Nephron (organoid): ENCODE results near the gene PPP1R13L.
A peak's percentile ranks its signal among the peaks of the same experiment; 100 is the strongest.

Experiments used
- H3K27ac Mint-ChIP-seq, 3 experiments: 2 replicates each; pipeline ENCODE4 v1.8.0; 2020; ENCODE audit warnings: mixed read lengths in 3 of 3, mild to moderate bottlenecking in 2 of 3, moderate library complexity in 1 of 3
- H3K27me3 Mint-ChIP-seq: 2 replicates; pipeline ENCODE4 v1.8.0; 2021; ENCODE audit warnings: low read depth, mild to moderate bottlenecking, moderate library complexity, mixed read lengths
- H3K36me3 Mint-ChIP-seq: 2 replicates; pipeline ENCODE4 v1.8.0; 2020; ENCODE audit warnings: low read depth, mixed read lengths
- H3K4me1 Mint-ChIP-seq: 2 replicates; pipeline ENCODE4 v1.8.0; 2020; ENCODE audit warnings: mixed read lengths
- H3K4me3 Mint-ChIP-seq, 3 experiments: 2 replicates each; pipeline ENCODE4 v1.8.0; 2020; ENCODE audit warnings: mild to moderate bottlenecking in 3 of 3, mixed read lengths in 3 of 3, moderate library complexity in 2 of 3
- H3K9me3 Mint-ChIP-seq: 2 replicates; pipeline ENCODE4 v1.8.0; 2020; ENCODE audit warnings: mixed read lengths
- TF ChIP-seq, protein P1 (sequence below), 3 experiments: fragments of 200-600 bp; sonication (generic); IDR thresholded peaks; one replicate each; pipeline ENCODE4 v1.5.0; 2021; ENCODE audit warnings: antibody characterized with exemption in 3 of 3; ENCODE audit not compliant: unreplicated experiment in 3 of 3

PPP1R13L gene

DNA sequence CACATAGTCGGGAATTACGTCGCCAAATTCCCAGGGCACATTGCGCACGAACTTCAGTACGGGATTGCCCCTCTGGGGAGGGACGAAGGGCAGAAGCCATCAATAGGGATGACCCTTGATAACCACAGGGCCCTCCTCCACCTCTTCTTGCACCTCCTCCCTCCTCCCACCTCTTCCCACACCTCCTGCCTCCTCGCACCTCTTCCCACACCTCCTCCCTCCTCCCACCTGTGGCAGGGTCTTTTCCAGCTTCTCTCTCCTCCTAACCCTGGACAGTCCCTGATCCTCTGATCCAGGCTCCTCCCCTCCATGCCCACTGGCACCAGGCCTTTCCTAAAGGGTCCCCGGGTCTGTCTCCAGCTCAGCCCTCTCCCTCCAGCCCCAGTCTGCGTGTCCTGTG is 15.5 kb upstream of the PPP1R13L start:
- H3K27me3 Mint-ChIP-seq, result no peaks in the 10 kb centered on the region
- peaks cover 36% of the 10 kb centered on the region for H3K4me1 Mint-ChIP-seq
- H3K9me3 Mint-ChIP-seq, result no peaks in the 10 kb centered on the region
- H3K36me3 Mint-ChIP-seq, result peaks cover 34% of the 10 kb centered on the region
- H3K27ac Mint-ChIP-seq, result no peak overlapping the region
- H3K4me3 Mint-ChIP-seq, result no peak overlapping the region
- TF ChIP-seq, protein P1, sequence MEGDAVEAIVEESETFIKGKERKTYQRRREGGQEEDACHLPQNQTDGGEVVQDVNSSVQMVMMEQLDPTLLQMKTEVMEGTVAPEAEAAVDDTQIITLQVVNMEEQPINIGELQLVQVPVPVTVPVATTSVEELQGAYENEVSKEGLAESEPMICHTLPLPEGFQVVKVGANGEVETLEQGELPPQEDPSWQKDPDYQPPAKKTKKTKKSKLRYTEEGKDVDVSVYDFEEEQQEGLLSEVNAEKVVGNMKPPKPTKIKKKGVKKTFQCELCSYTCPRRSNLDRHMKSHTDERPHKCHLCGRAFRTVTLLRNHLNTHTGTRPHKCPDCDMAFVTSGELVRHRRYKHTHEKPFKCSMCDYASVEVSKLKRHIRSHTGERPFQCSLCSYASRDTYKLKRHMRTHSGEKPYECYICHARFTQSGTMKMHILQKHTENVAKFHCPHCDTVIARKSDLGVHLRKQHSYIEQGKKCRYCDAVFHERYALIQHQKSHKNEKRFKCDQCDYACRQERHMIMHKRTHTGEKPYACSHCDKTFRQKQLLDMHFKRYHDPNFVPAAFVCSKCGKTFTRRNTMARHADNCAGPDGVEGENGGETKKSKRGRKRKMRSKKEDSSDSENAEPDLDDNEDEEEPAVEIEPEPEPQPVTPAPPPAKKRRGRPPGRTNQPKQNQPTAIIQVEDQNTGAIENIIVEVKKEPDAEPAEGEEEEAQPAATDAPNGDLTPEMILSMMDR (IDR thresholded peaks at IDR 0.05; ENCODE audit: unreplicated experiment in 3 of 3), result no peak

DNA sequence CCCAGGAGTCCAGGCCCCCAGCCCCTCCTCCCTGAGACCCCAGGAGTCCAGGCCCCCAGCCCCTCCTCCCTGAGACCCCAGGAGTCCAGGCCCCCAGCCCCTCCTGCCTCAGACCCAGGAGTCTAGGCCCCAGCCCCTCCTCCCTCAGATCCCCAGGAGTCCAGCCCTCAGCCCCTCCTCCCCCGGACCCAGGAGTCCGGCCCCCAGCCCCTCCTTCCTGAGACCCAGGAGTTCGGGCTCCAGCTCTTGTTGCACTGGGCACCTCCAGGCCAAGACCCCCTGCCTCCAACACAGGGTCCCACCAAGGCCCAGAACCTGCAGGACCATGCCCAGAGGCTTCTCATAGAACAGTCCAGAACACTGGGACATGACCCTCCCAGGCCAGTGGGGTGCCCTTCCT is 15.0 kb upstream of the PPP1R13L start:
- Mint-ChIP-seq H3K4me1 (peaks cover 36% of the 10 kb centered on the region), H3K27ac (no peak overlapping the region), H3K27me3 (no peaks in the 10 kb centered on the region), H3K4me3 (no peak overlapping the region), H3K9me3 (no peaks in the 10 kb centered on the region), H3K36me3 (peaks cover 34% of the 10 kb centered on the region)
- TF ChIP-seq, protein P1 (IDR thresholded peaks at IDR 0.05; ENCODE audit: unreplicated experiment in 3 of 3), result no peak

DNA sequence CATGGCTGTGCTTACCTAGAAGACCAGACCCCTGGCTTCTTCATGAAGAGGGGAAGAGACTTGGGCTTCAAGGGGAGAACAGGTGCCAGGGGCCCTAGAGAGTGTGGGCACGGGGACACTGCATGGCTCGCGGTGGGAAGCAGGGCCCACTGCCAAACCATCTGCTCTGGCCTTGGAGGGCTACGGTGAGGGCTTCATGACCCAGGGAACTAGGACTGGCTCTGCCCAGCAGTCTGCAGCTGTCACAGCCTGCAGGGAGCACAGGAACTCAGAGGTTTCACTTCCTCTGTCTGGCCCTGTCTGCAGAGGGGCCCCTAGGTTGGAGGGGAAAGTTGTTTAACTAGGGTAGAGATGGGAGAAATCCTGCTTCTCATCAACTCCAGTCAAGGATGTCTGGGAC is 14.5 kb upstream of the PPP1R13L start:
- Mint-ChIP-seq H3K4me3 (peak overlapping the region in 1 of 3 experiments; percentile 38), H3K4me1 (peaks cover 33% of the 10 kb centered on the region), H3K9me3 (no peaks in the 10 kb centered on the region), H3K27me3 (no peaks in the 10 kb centered on the region), H3K36me3 (peaks cover 38% of the 10 kb centered on the region), H3K27ac (no peak overlapping the region)
- TF ChIP-seq, protein P1 (IDR thresholded peaks at IDR 0.05; ENCODE audit: unreplicated experiment in 3 of 3), result no peak

DNA sequence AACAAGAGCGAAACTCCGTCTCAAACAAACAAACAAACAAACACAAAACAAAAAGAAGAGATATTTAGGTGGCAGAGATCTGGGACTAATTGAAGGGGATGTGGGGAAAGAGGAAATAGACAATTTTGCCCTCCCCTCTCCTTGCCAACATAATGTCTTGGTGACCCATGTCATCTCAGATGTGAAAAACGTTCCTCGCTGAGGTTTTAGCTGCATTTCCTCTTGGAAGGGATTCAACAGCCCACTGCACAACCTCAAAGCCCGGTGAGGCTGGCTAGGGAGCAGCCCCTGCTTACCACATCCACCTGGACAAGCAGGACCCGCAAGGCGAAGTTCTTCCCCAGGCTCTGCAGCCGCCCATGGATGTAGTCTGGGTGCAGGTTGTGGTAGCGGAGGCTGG is 13.9 kb upstream of the PPP1R13L start:
- TF ChIP-seq, protein P1 (IDR thresholded peaks at IDR 0.05; ENCODE audit: unreplicated experiment in 3 of 3), result no peak
- Mint-ChIP-seq H3K27me3 (no peaks in the 10 kb centered on the region), H3K4me1 (peaks cover 27% of the 10 kb centered on the region), H3K9me3 (no peaks in the 10 kb centered on the region), H3K27ac (no peak overlapping the region), H3K4me3 (peak overlapping the region in 1 of 3 experiments; percentile 20), H3K36me3 (peaks cover 44% of the 10 kb centered on the region)

DNA sequence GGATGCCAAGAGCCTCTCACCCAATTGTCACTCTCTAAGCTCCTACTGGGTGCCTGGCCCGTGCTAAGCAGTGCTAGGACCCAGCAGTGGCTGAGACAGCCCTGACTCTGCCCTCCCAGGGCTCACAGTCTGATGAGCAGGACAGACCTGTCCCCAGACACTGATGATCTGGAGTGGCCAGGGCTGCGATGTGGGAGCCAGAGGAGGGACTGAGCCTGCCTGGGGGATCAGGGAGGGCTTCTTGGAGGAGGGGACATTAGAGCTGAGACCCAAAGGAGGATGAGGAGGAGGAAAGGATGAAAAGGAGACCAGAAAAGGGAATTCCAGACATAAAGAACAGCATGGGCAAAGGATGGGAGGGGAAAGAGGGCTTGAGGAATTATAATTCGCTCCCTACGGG is 12.3 kb upstream of the PPP1R13L start:
- TF ChIP-seq, protein P1 (IDR thresholded peaks at IDR 0.05; ENCODE audit: unreplicated experiment in 3 of 3), result no peak
- H3K27me3 Mint-ChIP-seq, result no peaks in the 10 kb centered on the region
- no peak overlapping the region for H3K4me3 Mint-ChIP-seq
- H3K36me3 Mint-ChIP-seq, result peaks cover 58% of the 10 kb centered on the region
- H3K9me3 Mint-ChIP-seq, result no peaks in the 10 kb centered on the region
- no peak overlapping the region for H3K27ac Mint-ChIP-seq
- H3K4me1 Mint-ChIP-seq, result peaks cover 12% of the 10 kb centered on the region

DNA sequence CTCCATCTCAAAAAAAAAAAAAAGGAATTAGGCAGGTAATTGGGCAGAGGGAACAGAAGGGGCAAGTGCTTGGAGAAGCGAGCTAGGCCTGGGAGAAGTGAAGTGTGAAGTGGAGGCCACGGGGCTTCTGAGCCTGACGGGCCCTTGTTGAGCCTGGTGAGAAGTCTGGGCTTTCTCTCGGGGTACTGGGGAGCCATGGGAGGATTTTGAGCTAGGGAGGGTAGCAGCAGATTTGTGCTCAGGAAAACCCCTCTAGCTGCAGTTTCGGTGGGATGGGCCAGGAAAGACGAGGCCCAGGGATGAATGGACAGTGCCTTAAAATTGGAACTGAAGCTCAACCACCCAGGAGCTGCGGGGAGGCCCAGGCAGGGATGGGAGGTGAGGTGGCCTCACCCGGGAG is 9.6 kb upstream of the PPP1R13L start:
- Mint-ChIP-seq H3K4me3 (no peak overlapping the region), H3K36me3 (peaks cover 56% of the 10 kb centered on the region), H3K27me3 (no peaks in the 10 kb centered on the region), H3K27ac (no peak overlapping the region), H3K4me1 (peaks cover 7% of the 10 kb centered on the region), H3K9me3 (no peaks in the 10 kb centered on the region)
- TF ChIP-seq, protein P1 (IDR thresholded peaks at IDR 0.05; ENCODE audit: unreplicated experiment in 3 of 3), result no peak
